ENCODE data around the gene PTPRF.

Gene PTPRF

DNA sequence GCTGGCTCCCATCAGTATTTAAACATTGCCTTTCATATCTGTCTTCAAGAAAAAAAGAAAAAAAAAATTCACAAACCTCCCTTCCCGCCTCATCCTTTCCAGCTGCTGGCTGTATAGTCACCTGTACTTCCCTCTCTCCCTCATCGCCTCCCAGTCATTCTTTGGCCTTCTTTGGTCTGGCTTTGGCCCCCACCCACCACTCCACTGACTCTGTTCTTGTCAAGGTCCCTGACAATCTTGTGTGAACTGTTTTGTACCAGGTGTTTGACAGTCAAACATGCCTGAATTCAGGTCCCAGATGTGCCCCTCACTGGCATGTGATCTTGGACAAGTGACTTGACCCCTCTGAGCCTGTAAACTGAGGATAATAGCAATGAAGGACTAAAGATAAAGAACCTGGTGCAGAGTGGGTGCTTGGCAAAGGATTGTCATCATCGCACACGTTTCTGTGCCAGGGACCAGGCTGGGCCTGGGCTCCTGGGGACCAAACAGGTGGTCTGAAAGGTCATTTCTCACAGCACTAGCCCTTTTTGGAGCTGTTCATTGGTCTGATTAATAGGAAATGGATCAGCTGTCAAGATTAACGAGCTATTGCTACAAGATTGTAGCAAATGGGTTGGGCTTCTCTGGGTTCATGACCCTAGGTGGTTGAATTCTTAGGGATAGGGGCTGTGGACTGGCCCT, 21.5 kb downstream of the PTPRF start:
- no peak for DNase-seq (ENCODE audit: low read depth in 2 of 2, low spot score in 1 of 2)

DNA sequence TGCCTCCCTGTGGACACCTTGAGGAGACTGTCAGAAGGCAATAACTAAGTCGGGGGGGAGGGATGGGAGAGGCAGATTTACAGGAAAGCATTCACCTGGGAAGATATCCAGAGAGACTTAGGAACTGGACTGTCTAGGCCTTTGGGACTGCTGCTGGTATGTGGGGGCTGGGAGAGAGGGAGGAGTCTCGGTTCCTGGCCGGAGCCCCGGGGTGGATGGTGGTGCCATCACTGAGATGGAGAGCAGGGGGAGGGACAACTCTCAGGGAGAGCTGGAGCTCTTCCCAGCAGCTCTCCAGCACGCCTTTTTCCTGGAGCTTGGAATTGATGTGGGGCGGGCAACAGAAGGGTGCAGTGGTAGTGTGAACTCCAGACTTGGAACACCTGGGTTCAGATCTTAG, 22.1 kb downstream of the PTPRF start:
- no peak for DNase-seq (ENCODE audit: low read depth in 2 of 2, low spot score in 1 of 2)

DNA sequence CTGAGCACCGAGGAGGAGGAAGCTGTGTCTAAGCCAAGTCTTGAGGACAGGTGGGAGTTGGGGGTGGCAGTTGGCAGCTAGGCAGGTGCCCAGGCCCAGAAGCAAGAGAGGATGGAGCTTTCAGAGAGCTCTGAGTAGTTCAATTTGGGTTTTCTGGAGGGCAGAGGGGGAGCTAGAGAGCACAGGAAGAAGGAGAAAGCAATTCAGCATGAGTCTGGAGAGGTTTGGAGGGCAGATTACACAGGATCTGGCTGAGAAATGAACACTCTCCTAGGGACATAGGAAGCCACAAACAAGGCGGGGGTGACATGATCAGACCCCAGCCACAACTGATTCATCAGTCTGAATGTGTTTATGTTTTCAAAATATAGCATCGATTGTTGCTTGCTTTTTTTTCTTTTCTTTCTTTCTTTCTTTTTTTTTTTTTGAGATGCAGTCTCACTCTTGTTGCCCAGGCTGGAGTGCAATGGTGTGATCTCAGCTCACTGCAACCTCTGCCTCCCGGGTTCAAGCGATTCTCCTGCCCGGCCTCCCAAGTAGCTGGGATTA, 23.8 kb downstream of the PTPRF start:
- no peak for DNase-seq (ENCODE audit: low read depth in 2 of 2, low spot score in 1 of 2)

DNA sequence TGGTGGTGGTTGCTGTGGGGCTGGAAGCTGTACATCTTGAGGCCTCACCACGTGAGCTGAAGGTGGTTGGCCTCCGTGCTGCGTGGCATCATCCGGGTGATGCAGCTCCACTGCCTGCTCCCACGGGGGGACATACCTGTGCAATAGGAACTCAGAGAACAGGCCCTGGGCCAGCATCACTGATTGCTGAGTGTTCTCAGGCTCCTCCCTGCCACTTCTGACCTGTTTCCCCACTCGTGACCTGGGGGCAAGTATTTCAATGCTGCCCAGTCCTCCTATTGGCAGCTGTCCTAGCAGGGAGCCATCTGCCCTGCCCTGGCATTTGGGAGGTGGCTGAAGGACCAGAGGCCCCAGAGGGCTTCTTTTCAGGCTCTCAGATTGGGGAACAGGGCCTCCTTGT, 26.1 kb downstream of the PTPRF start:
- no peak for DNase-seq (ENCODE audit: low read depth in 2 of 2, low spot score in 1 of 2)

DNA sequence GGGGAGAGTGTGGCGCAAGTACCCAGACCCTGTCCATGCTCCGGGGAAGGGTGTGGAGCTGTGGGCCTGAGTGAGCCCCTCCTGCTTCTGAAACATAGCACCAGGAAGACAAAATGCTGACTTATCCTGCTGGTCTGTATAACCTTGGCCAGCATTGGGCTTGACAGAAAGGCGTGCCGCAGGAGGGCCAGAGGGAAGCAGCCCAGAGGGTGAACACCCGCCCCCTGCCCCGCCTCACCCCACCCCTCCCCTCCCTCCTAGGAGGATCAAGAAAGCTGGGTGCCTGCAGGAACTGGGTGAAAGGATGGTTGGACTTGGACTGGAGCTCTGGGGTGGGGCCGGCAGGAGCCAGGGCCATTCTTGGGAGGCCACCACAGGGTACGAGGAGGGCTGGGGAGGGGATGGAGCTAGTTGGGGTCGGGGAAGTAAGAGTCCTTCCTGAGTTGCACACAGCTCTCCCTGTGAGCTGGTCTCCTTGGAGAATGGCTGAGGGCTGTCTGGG, 27.1 kb downstream of the PTPRF start:
- no peak for DNase-seq (ENCODE audit: low read depth in 2 of 2, low spot score in 1 of 2)

DNA sequence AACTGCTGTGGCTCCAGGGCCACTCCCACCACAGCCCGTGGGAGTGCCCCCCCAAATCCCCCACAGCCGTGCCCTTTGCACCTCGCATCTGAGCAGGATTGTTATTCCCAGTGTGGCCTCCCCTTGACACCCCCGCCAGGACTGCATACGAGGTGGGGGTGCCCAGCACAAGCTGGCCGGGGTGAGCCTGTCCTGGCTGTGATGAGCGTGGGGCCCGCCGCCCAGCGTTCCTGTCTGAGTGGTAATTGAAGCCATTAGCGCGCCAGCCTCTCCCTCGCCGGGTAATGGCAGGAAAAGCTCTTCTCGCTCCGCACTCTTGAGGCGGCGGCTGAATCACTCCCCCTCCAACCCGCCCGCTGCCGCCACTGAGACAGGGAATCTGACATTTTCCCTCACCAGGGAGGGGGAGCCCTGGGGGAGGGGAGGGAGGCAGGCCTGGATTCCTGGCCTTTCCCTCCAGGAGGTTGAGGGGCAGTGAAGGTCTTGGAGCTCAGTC, 27.7 kb downstream of the PTPRF start:
- DNase-seq (ENCODE audit: low read depth in 2 of 2, low spot score in 1 of 2), result no peak

DNA sequence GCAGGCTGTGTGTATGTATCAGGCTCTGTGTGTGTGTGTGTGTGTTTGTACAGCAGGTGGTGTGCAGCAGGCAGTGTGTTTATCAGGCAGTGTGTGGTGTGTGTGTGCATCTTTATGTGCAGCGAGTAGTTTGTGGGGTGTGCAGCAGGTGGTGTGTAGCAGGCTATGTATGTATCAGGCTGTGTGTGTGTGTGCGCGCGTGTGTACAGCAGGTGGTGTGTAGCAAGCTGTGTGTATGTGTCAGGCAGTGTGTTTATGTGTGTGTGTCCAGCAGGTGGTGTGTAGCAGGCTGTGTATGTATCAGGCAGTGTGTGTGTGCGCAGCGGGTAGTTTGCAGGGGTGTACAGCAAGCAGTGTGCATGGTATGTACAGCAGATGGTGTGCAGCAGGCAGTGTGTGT, 29.0 kb downstream of the PTPRF start:
- no peak for DNase-seq (ENCODE audit: low read depth in 2 of 2, low spot score in 1 of 2)

DNA sequence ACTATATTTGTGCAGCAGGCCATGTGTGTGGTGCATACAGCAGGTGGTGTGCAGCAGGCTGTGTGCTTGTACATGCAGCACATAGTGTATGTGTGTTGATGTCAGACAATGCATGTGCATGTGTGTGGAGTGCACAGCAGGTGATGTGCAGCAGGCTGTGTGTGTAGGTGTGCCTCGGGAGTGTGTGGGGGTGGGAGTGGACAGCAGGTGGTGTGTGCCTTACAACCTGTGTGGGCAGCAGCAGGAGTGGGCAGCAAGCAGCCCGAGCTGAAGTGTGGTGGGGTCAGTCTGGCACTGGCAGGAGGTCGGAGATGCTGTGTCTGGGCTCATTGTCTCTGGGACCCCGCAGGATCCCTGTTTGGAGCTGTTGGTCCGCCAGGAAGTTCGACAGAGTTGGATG, 29.6 kb downstream of the PTPRF start:
- no peak for DNase-seq (ENCODE audit: low read depth in 2 of 2, low spot score in 1 of 2)

DNA sequence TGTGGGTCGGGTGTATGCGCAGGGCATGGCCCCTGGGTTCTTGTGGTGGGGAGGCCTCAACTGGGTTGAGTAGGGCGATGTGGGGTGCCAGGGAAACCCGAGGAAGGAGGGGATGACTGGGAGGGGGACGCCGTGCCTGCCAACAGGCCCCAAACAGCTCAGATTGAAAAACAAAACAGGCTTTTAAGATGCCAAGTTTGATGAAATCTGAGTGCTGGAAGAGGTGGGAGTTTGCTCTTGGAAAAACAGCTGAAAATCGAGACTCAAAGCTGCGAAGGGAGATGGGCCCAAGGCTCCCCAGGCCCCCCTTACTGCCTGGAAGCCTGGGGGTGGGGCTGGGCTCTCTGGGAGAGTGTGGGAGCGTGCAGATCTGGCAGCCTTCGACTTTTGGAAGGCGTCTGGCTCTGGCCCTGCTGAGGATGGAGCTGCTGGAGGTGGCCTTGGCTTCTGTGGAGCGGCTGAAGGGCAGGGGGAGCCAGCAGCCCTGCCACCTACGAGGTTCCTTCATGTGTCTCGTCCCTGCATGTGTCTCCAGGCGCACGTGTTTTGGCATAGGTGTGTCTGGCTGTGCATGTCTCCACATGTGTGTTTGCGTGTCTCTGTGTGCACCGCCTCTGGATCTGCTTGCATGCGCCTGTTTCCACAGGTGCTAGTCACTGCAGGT, 33.3 kb downstream of the PTPRF start:
- no peak for DNase-seq (ENCODE audit: low read depth in 2 of 2, low spot score in 1 of 2)

DNA sequence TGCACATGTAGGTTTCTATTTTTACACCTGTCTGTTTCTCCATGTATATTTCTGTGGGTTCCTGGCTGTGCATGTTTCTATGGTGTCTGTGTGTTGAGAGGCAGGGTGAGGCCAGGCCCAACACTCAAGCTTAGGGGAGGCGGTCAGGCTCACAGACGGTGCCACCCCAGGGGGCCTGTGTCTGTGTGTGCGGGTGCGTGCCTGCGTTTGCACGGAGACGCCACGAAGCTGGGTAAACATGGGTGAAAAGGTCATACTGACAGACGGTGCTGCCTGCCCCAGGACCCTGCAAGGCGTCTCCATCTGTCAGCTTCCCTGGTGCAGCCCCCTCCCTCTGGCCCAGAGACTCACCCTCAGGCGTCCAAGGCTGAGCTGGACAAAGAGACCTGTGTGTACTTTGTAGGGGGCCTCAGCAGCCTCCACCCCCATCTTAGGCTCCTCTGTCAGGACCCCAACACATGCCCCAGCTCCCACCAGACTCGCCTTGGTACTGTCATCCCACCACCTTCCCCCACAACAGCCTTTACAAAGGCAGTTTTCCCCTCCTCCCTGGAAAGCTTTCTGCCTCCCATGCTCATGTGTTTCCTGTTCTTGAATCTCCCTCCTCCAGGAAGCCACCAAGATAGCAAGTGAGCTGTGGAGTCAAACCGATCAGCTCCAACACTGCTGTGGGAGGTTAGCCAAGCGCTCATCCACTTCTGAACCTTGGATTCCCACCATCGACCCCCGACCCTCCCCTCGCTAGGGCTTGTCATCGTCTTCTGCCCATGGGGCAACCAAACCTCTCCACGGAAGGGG, 34.1 kb downstream of the PTPRF start:
- no peak for DNase-seq (ENCODE audit: low read depth in 2 of 2, low spot score in 1 of 2)

DNA sequence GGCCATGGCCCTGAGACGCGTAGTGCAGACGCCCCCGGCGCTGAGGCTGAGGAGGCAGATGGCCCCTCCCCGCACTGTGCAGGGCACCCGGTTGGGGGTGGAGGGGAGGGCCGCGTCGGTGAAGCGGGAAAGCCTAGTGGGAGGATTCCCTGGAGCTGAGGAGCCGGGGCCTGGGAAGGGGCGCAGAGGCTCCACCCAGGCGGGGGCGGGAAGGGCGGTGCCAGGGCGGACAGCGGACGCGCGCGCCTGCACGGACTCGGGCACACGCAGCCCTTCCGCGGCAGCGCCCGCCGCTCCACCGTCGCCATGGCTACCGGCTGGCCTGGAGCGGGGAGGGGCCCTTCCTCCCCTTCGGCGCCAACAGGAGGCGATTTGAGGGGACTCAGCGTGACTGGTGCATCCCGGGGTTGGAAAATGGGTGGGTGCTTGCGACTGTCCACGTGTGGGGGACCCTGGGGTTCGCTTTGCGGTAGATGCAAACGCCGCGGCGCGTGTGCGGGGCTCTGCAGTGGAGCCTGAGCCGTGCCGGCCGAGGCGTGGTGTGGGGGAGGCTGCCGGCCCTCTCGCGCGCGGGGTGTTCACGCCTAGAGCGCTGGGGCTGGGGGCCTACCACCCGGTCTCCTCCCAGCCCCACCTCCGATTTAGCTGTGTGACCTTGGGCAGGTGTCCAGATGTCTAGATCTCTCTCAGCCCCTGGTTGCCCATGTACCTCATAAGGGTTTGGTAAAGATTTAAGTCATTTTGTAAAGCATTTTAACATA, 35.1 kb downstream of the PTPRF start:
- no peak for DNase-seq (ENCODE audit: low read depth in 2 of 2, low spot score in 1 of 2)

DNA sequence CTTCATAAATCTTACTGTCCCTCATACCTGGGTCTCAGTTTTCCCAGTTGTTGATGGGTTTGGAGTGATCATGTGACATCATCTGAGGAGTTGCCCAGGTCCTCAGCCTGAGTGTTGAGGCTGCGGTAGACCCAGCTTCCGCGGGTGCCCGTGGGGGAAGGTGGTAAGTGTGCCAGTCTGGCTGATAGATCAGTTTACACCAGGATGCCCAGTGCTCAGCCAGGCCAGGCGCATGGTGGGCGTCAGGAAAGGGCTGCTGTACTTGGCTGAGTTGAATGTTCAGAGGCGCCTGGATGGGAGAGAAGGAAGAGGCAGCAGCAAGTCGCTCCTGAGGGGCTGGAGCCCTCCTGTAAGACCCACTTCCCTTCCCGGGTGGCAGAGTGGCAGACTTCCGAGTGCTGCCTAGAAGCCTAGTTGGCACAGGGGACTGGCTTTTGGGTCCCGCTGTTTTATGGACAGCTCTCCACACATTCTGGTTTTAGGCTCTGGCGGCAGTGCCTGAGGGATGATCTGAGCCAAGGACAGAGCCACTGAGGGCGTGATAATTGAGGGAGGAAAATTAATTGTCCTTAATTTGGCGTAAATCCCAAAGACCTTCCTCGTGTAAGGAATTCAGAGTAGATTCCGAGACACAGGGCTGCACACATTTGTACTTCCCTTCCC, 35.8 kb downstream of the PTPRF start:
- no peak for DNase-seq (ENCODE audit: low read depth in 2 of 2, low spot score in 1 of 2)

DNA sequence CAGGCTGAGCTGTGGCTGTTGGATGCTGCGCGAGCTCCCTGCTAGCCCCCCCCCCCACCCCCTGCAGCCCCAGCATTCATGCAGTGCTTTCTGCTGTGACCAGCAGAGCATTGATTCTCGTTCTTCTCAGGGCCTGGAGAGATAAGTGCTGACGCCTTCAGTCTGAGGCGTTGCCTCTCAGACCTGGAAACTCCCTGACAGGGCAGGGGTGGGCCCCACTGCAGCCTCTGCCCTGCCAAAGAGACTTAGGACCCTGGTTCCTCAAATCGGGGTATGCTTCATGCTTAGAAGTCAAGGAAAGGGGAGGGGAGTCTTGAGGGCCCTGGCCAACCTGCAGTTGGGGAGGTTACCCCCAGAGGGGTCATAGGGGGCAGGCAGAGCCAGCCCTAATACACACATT, 38.5 kb downstream of the PTPRF start:
- DNase-seq (ENCODE audit: low read depth in 2 of 2, low spot score in 1 of 2), result no peak

DNA sequence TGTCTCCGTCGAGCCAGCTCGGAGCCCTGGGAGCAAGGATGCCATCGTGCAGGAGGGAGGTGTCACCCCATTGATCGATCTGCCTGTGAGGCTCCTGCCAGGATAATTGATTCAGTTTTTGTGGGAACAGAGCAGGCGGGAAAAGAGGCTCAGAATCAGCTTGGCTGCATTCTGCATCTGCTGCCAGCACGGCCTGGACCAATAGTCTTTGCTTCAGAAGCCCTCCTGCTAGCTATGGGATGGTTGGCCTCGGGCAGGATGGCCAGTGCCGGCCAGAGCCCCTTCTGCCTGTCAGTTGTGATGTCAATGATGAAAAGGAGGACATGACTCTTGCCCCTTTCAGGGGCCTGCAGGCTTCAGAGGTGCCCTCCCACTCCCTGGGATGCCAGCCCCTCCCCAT, 39.6 kb downstream of the PTPRF start:
- DNase-seq (ENCODE audit: low read depth in 2 of 2, low spot score in 1 of 2), result no peak

DNA sequence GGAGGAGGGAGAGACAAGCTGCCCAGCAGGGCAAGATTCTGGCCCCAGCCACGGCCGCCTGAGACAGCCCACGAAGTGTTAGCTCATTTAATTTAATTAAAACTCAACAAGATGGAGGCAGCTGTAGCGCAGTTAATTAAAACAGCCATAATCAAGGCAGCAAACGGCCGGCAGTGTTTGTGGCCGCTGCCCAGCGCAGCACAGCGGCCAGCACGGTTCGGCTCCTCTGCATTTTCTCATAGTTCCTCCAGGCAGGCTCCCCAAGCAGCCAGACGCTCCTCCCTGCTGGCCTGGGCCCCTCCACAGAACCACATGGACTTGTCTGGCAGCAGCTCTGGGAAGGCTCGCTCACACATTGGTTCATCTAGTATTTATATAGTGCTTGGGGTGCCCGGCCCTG, 40.0 kb downstream of the PTPRF start:
- DNase-seq (ENCODE audit: low read depth in 2 of 2, low spot score in 1 of 2), result no peak

DNA sequence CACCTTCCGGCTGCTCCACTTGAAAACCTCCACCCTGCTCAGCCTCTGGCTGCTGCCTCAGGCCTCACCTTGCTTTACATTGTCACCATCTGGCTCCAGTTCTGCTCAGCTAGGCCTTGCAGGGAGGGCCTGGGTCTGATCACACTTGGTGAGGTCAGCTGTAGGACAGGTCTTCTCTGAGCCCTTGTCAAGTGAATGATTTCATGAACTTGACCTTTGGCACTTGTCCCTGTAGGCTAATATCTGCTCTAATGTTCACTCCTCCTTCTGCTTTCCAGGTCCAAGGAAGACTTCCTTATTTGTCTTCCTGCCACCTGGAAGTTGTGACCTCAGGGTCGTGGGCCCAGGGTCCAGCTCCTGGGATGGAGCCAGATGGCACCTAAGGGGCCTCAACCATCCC, 41.4 kb downstream of the PTPRF start:
- DNase-seq (ENCODE audit: low read depth in 2 of 2, low spot score in 1 of 2), result no peak

DNA sequence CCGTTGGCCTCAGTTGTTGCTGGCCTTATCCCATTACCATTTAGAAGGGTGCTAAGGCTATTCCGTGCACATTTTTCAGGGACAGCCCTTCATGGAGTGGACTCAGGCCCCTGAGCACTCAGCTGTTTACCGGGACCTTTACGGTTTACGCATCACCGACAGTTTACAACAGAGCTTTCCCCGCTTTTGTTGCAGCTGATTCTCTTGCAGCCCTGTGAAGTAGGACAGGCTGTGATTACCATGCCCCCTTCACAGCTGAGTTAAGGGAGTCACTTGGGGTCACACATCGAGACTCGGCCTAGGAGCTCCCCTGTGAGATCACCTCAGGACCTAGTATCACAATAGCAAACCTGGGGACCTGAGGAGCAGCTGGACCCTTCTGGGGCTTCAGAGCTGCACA, 41.9 kb downstream of the PTPRF start:
- no peak for DNase-seq (ENCODE audit: low read depth in 2 of 2, low spot score in 1 of 2)

DNA sequence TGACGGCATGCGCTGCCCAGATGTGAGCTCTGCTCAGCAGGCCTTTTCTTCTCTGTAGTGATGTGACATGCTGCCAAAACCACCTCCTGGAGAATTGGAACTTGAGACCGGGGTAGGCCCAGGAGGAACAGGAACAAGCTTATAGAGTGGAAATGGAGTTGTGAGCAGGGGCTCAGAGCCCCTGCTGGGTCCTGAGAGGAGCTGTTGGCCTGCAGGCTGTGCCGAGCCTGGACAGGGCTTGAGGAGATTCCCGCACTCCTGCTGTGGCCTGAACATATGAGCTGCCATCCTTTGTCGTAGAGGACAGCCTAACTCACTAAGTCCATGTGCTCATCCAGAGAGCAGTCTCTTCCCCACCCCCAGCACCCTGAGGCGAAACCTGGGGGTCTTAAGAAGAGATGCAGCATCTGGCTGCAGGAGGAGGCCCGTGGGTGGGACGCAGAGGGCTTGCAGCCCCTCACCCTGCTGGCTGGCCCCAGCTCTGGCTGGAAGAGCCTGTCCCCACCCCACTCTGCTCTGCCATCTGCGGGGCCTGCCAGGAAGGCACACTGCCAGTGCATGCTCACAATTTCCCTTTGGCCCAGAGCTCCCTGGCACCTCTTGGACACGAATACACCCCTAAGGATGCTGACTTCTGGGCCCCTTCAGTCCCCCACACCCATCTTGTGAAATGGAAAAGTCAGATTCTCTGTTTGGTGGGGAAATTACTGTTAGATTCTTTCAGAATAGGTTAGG, 42.5 kb downstream of the PTPRF start:
- no peak for DNase-seq (ENCODE audit: low read depth in 2 of 2, low spot score in 1 of 2)

DNA sequence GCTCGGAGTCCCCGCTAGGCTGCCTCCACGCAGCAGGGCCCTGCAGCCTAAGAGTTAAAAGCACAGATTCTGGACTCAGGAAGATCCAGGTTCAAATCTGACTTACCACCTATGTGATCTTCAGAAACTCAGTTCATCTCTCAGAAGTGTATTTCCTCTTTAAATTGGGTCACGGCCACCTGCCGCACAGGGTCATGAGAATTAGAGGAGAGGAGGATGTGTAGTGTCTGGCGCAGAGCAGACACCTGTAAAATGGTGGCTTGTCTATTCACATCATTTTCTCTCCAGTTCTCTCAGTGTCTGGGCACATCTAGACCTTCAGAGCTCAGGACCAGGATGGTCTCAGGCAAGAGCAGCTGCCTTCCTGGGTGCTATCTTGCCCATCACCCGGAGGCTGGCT, 45.8 kb downstream of the PTPRF start:
- no peak for DNase-seq (ENCODE audit: low read depth in 2 of 2, low spot score in 1 of 2)
